HepG2 (cell line): ENCODE results near the gene ACSL6. TPM values are rescaled to one million over a fixed set of nuclear protein-coding genes. Genes with fewer than 3 reads are reported as not detected.

Source experiments
- ATAC-seq: fragments of 200-7000 bp; cut with Tn5 transposase; 3 replicates; pipeline ENCODE4 v1.9.1; 2020; ENCODE audit warnings: mild to moderate bottlenecking, moderate library complexity
- BruUV-seq: library from RNA; stranded (reverse); fragments of 400-500 nt; replicated peaks from 2 replicates; lab custom pipeline; 2021; lab: Mats Ljungman, UMichigan
- CTCF ChIA-PET: fragments of 300-600 bp; formaldehyde crosslinking; extraction: SDS; loops from one replicate; lab custom pipeline; 2021; ENCODE audit warnings: low total read pairs, inconsistent platforms, low intra/inter-chr PET ratio; lab: Yijun Ruan, JAX
- POLR2A ChIA-PET: fragments of 350-600 bp; sonication (Branson Sonifier 250); formaldehyde crosslinking; loops from one replicate; lab custom pipeline; 2020; ENCODE audit warnings: antibody characterized with exemption, inconsistent platforms; lab: Yijun Ruan, JAX
- DNase-seq: peaks from one replicate; pipeline ENCODE4 v3.0.0-alpha.2; 2015; ENCODE audit warnings: low spot score
- FAIRE-seq: peaks from 3 replicates; lab custom pipeline; 2011; peaks lifted over from hg19 to GRCh38; lab: Jason Lieb, UNC
- H2AFZ ChIP-seq: one replicate; pipeline ENCODE4 v1.6.1; 2011; ENCODE audit warnings: low read length, inconsistent platforms
- H3K27ac ChIP-seq: fragments of 300-600 bp; 3 replicates; pipeline ENCODE4 v1.8.0; 2011; ENCODE audit warnings: mixed run types, mild to moderate bottlenecking, mixed read lengths, low read length, inconsistent platforms; ENCODE audit not compliant: insufficient read depth; ENCODE audit errors: extremely low read length
- H3K27me3 ChIP-seq, 2 experiments: fragments of 200-600 bp in 1 of 2; 2 replicates in 1 of 2; 3 replicates in 1 of 2; pipeline versions ENCODE4 v1.6.0 to v1.8.0; 2011; ENCODE audit warnings: low read length in 2 of 2, mild to moderate bottlenecking in 2 of 2, moderate library complexity in 2 of 2, inconsistent platforms in 1 of 2; ENCODE audit not compliant: insufficient read depth in 2 of 2, control insufficient read depth in 1 of 2
- H3K36me3 ChIP-seq, 2 experiments: fragments of 200-600 bp in 1 of 2; replicated peaks in 1 of 2; 2 replicates in 1 of 2; 3 replicates in 1 of 2; pipeline versions ENCODE4 v1.5.1 to v1.8.0; 2011; ENCODE audit warnings: low read length in 2 of 2, inconsistent platforms in 1 of 2; ENCODE audit not compliant: insufficient read depth in 2 of 2, control insufficient read depth in 1 of 2
- H3K4me1 ChIP-seq: 2 replicates; pipeline ENCODE4 v1.5.1; 2012; ENCODE audit warnings: low read length, inconsistent platforms; ENCODE audit not compliant: insufficient read depth
- H3K4me2 ChIP-seq: 2 replicates; pipeline ENCODE4 v1.6.0; 2011; ENCODE audit warnings: low read depth, low read length, inconsistent platforms
- H3K4me3 ChIP-seq, 3 experiments: fragments of 200-600 bp in 1 of 3; sonication (generic), shearing (Covaris generic) in 1 of 3; replicated peaks in 1 of 3; 2 replicates each; pipeline ENCODE4 v1.5.1; 2011 to 2016; ENCODE audit warnings: low read length in 3 of 3, inconsistent platforms in 2 of 3, low read depth in 2 of 3, mild to moderate bottlenecking in 2 of 3, control low read depth in 1 of 3, mixed read lengths in 1 of 3; ENCODE audit not compliant: insufficient read depth in 1 of 3
- H3K79me2 ChIP-seq: one replicate; pipeline ENCODE4 v1.6.1; 2011; ENCODE audit warnings: low read length, inconsistent platforms; ENCODE audit not compliant: insufficient read depth
- H3K9ac ChIP-seq: 2 replicates; pipeline ENCODE4 v1.6.0; 2011; ENCODE audit warnings: mild to moderate bottlenecking, low read depth, low read length, inconsistent platforms; ENCODE audit not compliant: insufficient read depth
- H3K9me3 ChIP-seq: 2 replicates; pipeline ENCODE4 v1.5.1; 2012; ENCODE audit warnings: mild to moderate bottlenecking, low read length
- H4K20me1 ChIP-seq: 2 replicates; pipeline ENCODE4 v1.6.0; 2011; ENCODE audit warnings: inconsistent platforms, mild to moderate bottlenecking, low read length, moderate library complexity; ENCODE audit not compliant: insufficient read depth
- AGO1 ChIP-seq: fragments of 200-400 bp; formaldehyde crosslinking; IDR thresholded peaks from 2 replicates; pipeline ENCODE4 v1.6.1; 2017; ENCODE audit warnings: mild to moderate bottlenecking, low read depth, low read length, moderate library complexity; ENCODE audit not compliant: poor library complexity, severe bottlenecking
- RBM39 ChIP-seq: fragments of 200-400 bp; formaldehyde crosslinking; IDR thresholded peaks from one replicate; pipeline ENCODE4 v1.6.1; 2018; ENCODE audit warnings: antibody characterized with exemption, mild to moderate bottlenecking, low read depth, low read length; ENCODE audit not compliant: poor library complexity, severe bottlenecking
- RXRA ChIP-seq: sonication (generic); formaldehyde crosslinking; IDR thresholded peaks from 2 replicates; pipeline ENCODE4 v1.5.1; 2020; ENCODE audit warnings: missing genetic modification reagents
- SAP130 ChIP-seq: IDR thresholded peaks from 2 replicates; pipeline ENCODE4 v1.6.1; 2016; ENCODE audit warnings: low read depth
- YEATS2 ChIP-seq: sonication (generic); formaldehyde crosslinking; IDR thresholded peaks from 2 replicates; pipeline ENCODE4 v1.4.0; 2020; ENCODE audit warnings: missing genetic modification reagents, borderline replicate concordance
- ZNF644 ChIP-seq: IDR thresholded peaks from 2 replicates; pipeline ENCODE4 v1.6.1; 2016; ENCODE audit warnings: low read depth
- WGBS: methylation state at CpG from one replicate; pipeline ENCODE4 v1.1.6; 2017; ENCODE audit warnings: low lambda C conversion rate; 5-methylcytosine and 5-hydroxymethylcytosine counted together
- in situ Hi-C: cut with HindIII; loops from 2 replicates; pipeline ENCODE4 v1.10.0; 2017; ENCODE audit warnings: low pct_unique_long_range_greater_than_20kb; ENCODE audit not compliant: extremely low pct_ligation_motif_present
- intact Hi-C: fragments of 100-400 bp; cut with micrococcal nuclease; formaldehyde crosslinking; loops from one replicate; pipeline ENCODE4 v1.10.0; 2022; ENCODE audit not compliant: unreplicated experiment
- polyA plus RNA-seq, 8 experiments: library from polyadenylated mRNA; depleted of rRNA in 3 of 8; stranded (reverse) in 7 of 8; unstranded in 1 of 8; fragments of >200 nt; fragmentation: Illumina TruSeq in 4 of 8; extraction: Trizol in 4 of 8; gene quantifications; 2 replicates each; pipeline versions ENCODE4 v1.2.1 to v1.2.3, GENCODE V29; 2011 to 2016; ENCODE audit warnings: low read depth in 4 of 8, missing spikeins in 1 of 8, mixed read lengths in 1 of 8; ENCODE audit not compliant: insufficient read depth in 1 of 8
- total RNA-seq, 5 experiments: library from RNA; depleted of rRNA; stranded (reverse); fragments of >200 nt; fragmentation: Illumina TruSeq; extraction: Trizol; gene quantifications; 2 replicates each; pipeline ENCODE4 v1.2.3, GENCODE V29; 2016; ENCODE audit warnings: low read depth in 1 of 5
- TF ChIP-seq, protein P1 (sequence below): sonication (generic); formaldehyde crosslinking; IDR thresholded peaks from 2 replicates; pipeline ENCODE4 v1.5.1; 2020; ENCODE audit warnings: mild to moderate bottlenecking, missing genetic modification reagents, borderline replicate concordance
- TF ChIP-seq, protein P2 (sequence below), 2 experiments: sonication (generic) in 1 of 2; formaldehyde crosslinking in 1 of 2; IDR thresholded peaks; 2 replicates each; pipeline versions ENCODE4 v1.4.0 to v1.6.1; 2018 to 2020; ENCODE audit warnings: missing genetic modification reagents in 2 of 2, borderline replicate concordance in 1 of 2, low read depth in 1 of 2, mild to moderate bottlenecking in 1 of 2, missing biosample characterization in 1 of 2
- TF ChIP-seq, protein P3 (sequence below): sonication (generic); formaldehyde crosslinking; IDR thresholded peaks from 2 replicates; pipeline ENCODE4 v1.5.0; 2020; ENCODE audit warnings: missing genetic modification reagents
- TF ChIP-seq, protein P4 (sequence below): sonication (generic); formaldehyde crosslinking; IDR thresholded peaks from 2 replicates; pipeline ENCODE4 v1.5.0; 2020; ENCODE audit warnings: mild to moderate bottlenecking, missing genetic modification reagents

Gene ACSL6
- total and polyA plus RNA-seq, 2 of the 13 experiments (the other 11 are each of a cell fraction or from before 2014, with no cell fraction given) = 3.7 to 3.8 TPM

DNA sequence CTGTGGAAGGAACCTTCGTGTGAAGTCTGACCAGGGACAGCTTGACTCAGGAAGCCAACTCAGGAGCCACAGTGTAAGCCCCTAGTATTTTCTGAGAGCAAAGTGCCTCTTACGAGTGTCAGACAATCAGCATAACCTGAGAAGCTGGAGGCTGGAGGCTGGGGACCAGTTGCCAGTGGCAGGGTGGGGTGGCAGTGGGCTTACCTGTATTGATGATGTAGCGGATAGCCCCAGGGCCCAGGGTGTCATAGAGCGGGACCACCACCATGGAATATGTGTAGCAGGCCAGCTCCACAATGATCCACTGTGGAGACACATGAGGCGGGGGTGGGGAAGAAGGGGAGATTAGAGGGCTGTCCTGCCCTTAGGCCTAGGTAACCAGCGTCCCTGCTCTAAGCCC is 22.9 kb downstream of the ACSL6 start:
- 96% methylated on average over 4 of the region's 6 CpGs for WGBS
- Histone ChIP-seq H3K9ac (no peak overlapping the region), H3K9me3 (no peaks in the 10 kb centered on the region), H3K27ac (no peak overlapping the region), H3K36me3 (no peaks in the 10 kb centered on the region), H2AFZ (no peak overlapping the region), H3K4me2 (no peak overlapping the region), H3K79me2 (no peaks in the 10 kb centered on the region), H3K4me3 (no peak overlapping the region), H3K4me1 (peaks cover 17% of the 10 kb centered on the region), H3K27me3 (no peaks in the 10 kb centered on the region), H4K20me1 (no peaks in the 10 kb centered on the region)
- DNase-seq (no peak), FAIRE-seq (no peak), ATAC-seq (no peak)
- TF ChIP-seq SAP130 = no peak
- no peak for TF ChIP-seq RBM39
- no peak for TF ChIP-seq RXRA
- TF ChIP-seq, protein P1, sequence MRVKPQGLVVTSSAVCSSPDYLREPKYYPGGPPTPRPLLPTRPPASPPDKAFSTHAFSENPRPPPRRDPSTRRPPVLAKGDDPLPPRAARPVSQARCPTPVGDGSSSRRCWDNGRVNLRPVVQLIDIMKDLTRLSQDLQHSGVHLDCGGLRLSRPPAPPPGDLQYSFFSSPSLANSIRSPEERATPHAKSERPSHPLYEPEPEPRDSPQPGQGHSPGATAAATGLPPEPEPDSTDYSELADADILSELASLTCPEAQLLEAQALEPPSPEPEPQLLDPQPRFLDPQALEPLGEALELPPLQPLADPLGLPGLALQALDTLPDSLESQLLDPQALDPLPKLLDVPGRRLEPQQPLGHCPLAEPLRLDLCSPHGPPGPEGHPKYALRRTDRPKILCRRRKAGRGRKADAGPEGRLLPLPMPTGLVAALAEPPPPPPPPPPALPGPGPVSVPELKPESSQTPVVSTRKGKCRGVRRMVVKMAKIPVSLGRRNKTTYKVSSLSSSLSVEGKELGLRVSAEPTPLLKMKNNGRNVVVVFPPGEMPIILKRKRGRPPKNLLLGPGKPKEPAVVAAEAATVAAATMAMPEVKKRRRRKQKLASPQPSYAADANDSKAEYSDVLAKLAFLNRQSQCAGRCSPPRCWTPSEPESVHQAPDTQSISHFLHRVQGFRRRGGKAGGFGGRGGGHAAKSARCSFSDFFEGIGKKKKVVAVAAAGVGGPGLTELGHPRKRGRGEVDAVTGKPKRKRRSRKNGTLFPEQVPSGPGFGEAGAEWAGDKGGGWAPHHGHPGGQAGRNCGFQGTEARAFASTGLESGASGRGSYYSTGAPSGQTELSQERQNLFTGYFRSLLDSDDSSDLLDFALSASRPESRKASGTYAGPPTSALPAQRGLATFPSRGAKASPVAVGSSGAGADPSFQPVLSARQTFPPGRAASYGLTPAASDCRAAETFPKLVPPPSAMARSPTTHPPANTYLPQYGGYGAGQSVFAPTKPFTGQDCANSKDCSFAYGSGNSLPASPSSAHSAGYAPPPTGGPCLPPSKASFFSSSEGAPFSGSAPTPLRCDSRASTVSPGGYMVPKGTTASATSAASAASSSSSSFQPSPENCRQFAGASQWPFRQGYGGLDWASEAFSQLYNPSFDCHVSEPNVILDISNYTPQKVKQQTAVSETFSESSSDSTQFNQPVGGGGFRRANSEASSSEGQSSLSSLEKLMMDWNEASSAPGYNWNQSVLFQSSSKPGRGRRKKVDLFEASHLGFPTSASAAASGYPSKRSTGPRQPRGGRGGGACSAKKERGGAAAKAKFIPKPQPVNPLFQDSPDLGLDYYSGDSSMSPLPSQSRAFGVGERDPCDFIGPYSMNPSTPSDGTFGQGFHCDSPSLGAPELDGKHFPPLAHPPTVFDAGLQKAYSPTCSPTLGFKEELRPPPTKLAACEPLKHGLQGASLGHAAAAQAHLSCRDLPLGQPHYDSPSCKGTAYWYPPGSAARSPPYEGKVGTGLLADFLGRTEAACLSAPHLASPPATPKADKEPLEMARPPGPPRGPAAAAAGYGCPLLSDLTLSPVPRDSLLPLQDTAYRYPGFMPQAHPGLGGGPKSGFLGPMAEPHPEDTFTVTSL (CRISPR knock-in tag) = no peak
- TF ChIP-seq AGO1 = no peak
- TF ChIP-seq, protein P2, sequence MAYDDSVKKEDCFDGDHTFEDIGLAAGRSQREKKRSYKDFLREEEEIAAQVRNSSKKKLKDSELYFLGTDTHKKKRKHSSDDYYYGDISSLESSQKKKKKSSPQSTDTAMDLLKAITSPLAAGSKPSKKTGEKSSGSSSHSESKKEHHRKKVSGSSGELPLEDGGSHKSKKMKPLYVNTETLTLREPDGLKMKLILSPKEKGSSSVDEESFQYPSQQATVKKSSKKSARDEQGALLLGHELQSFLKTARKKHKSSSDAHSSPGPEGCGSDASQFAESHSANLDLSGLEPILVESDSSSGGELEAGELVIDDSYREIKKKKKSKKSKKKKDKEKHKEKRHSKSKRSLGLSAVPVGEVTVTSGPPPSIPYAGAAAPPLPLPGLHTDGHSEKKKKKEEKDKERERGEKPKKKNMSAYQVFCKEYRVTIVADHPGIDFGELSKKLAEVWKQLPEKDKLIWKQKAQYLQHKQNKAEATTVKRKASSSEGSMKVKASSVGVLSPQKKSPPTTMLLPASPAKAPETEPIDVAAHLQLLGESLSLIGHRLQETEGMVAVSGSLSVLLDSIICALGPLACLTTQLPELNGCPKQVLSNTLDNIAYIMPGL (CRISPR knock-in tag; IDR thresholded peaks at IDR 0.05; ENCODE audit: borderline replicate concordance in 1 of 2, low read depth in 1 of 2) = no peak
- TF ChIP-seq, protein P3, sequence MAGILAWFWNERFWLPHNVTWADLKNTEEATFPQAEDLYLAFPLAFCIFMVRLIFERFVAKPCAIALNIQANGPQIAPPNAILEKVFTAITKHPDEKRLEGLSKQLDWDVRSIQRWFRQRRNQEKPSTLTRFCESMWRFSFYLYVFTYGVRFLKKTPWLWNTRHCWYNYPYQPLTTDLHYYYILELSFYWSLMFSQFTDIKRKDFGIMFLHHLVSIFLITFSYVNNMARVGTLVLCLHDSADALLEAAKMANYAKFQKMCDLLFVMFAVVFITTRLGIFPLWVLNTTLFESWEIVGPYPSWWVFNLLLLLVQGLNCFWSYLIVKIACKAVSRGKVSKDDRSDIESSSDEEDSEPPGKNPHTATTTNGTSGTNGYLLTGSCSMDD (CRISPR knock-in tag) = no peak
- TF ChIP-seq ZNF644 (CRISPR knock-in tag) = no peak
- no peak for TF ChIP-seq YEATS2 (CRISPR knock-in tag)
- TF ChIP-seq, protein P4, sequence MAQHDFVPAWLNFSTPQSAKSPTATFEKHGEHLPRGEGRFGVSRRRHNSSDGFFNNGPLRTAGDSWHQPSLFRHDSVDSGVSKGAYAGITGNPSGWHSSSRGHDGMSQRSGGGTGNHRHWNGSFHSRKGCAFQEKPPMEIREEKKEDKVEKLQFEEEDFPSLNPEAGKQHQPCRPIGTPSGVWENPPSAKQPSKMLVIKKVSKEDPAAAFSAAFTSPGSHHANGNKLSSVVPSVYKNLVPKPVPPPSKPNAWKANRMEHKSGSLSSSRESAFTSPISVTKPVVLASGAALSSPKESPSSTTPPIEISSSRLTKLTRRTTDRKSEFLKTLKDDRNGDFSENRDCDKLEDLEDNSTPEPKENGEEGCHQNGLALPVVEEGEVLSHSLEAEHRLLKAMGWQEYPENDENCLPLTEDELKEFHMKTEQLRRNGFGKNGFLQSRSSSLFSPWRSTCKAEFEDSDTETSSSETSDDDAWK = no peak
- CTCF ChIA-PET = no interaction called here
- POLR2A ChIA-PET = interaction anchor here (0.9 kb wide), 1 partner anchor 8 kb away, joined by 4 read pairs; no protein-coding TSS in a partner anchor
- in situ Hi-C loops = no loop called here
- intact Hi-C loops = no loop called here
- no TSS peak for BruUV-seq
